Limb (tissue), 2 donors: ENCODE data around the gene JDP2.

ENCODE experiments used
- DNase-seq, 2 donors: peaks; one replicate each; pipeline ENCODE4 v3.0.0-alpha.2; 2016; ENCODE audit errors: extremely low spot score in 2 of 2

The JDP2 gene

GRCh38 chr14:75482366-75482765, 54.5 kb downstream of the JDP2 start:
- no peak for DNase-seq

GRCh38 chr14:75484711-75485429, 57.0 kb downstream of the JDP2 start:
- no peak for DNase-seq

GRCh38 chr14:75486318-75486717, 58.5 kb downstream of the JDP2 start:
- DNase-seq: no peak

- DNase-seq: no peak
These were observed 59.4 kb downstream of the JDP2 start for GRCh38 chr14:75487155-75487671.

GRCh38 chr14:75489480-75489837, 61.6 kb downstream of the JDP2 start:
- no peak for DNase-seq

GRCh38 chr14:75491376-75491978, 63.7 kb downstream of the JDP2 start:
- no peak for DNase-seq

- DNase-seq: no peak
These were observed 65.2 kb downstream of the JDP2 start for GRCh38 chr14:75492832-75493591.

GRCh38 chr14:75493592-75494087, 65.8 kb downstream of the JDP2 start:
- DNase-seq: no peak

GRCh38 chr14:75494896-75495295, 67.1 kb downstream of the JDP2 start:
- DNase-seq: no peak

GRCh38 chr14:75495399-75495798, 67.6 kb downstream of the JDP2 start:
- DNase-seq: no peak

GRCh38 chr14:75495882-75496281, 68.1 kb downstream of the JDP2 start:
- DNase-seq: no peak

- DNase-seq: no peak
These were observed 68.9 kb downstream of the JDP2 start for GRCh38 chr14:75496755-75497154.

GRCh38 chr14:75497191-75497590, 69.4 kb downstream of the JDP2 start:
- no peak for DNase-seq

GRCh38 chr14:75497701-75498100, 69.9 kb downstream of the JDP2 start:
- no peak for DNase-seq

- no peak for DNase-seq
These were observed 71.5 kb downstream of the JDP2 start for GRCh38 chr14:75499084-75499875.

- no peak for DNase-seq
These were observed 73.3 kb downstream of the JDP2 start for GRCh38 chr14:75501080-75501479.

GRCh38 chr14:75504411-75504810, 76.6 kb downstream of the JDP2 start:
- no peak for DNase-seq

GRCh38 chr14:75506930-75507329, 79.1 kb downstream of the JDP2 start:
- no peak for DNase-seq

- DNase-seq: no peak
These were observed 82.7 kb downstream of the JDP2 start for GRCh38 chr14:75510547-75510946.

- no peak for DNase-seq
These were observed 83.4 kb downstream of the JDP2 start for GRCh38 chr14:75511201-75511600.

GRCh38 chr14:75513911-75514672, 86.3 kb downstream of the JDP2 start:
- DNase-seq: no peak
